ENCODE measurements around the gene MARK1.

MARK1 gene

DNA sequence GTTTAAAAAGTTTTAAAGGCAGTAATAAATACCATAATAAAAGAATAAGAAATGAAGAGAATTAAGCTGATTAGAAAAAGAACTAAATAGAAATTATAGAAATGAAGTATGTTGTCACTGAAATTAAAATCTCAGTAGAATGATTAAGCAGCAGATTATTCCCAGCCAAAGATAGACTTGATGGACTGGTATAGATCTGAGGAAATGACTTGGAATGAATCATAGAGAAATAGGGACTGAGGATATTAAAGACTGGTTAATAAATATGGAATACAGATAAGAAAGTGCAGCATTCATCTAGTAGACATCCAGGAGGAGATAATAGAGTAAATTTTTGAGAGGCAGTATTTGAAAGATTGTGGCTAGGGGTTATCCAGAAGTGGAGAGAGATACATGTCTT is 28.7 kb downstream of the MARK1 start:
- POLR2A ChIA-PET, result no interaction called here
- TF ChIP-seq, protein P1, sequence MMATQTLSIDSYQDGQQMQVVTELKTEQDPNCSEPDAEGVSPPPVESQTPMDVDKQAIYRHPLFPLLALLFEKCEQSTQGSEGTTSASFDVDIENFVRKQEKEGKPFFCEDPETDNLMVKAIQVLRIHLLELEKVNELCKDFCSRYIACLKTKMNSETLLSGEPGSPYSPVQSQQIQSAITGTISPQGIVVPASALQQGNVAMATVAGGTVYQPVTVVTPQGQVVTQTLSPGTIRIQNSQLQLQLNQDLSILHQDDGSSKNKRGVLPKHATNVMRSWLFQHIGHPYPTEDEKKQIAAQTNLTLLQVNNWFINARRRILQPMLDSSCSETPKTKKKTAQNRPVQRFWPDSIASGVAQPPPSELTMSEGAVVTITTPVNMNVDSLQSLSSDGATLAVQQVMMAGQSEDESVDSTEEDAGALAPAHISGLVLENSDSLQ (IDR thresholded peaks at IDR 0.05), result no peak
- TF ChIP-seq FOXM1 (IDR thresholded peaks at IDR 0.05; ENCODE audit: borderline replicate concordance), result no peak
- no peak for TF ChIP-seq SP1 (IDR thresholded peaks at IDR 0.05)
- TF ChIP-seq HDGF (IDR thresholded peaks at IDR 0.05; ENCODE audit: borderline replicate concordance), result no peak
- TF ChIP-seq ZNF384 (IDR thresholded peaks at IDR 0.05), result no peak
- no peak for TF ChIP-seq BHLHE40 (IDR thresholded peaks at IDR 0.05; ENCODE audit: borderline replicate concordance)
- TF ChIP-seq FOXK2 (IDR thresholded peaks at IDR 0.05), result no peak
- no peak for TF ChIP-seq NFRKB (IDR thresholded peaks at IDR 0.05)
- TF ChIP-seq ARNT (IDR thresholded peaks at IDR 0.05), result no peak
- TF ChIP-seq TARDBP (IDR thresholded peaks at IDR 0.05), result no peak
- TF ChIP-seq FOXA1 (IDR thresholded peaks at IDR 0.05), result no peak
- no peak for TF ChIP-seq SUZ12 (IDR thresholded peaks at IDR 0.05)

GRCh38 chr1:220563564-220563963 is 35.6 kb downstream of the MARK1 start:
- no peak for DNase-seq (ENCODE audit: extremely low spot score)
- TF ChIP-seq HDGF (IDR thresholded peaks at IDR 0.05; ENCODE audit: borderline replicate concordance) (no peak), SP1 (IDR thresholded peaks at IDR 0.05) (no peak), ZNF384 (IDR thresholded peaks at IDR 0.05) (no peak), TARDBP (IDR thresholded peaks at IDR 0.05) (no peak), CTBP1 (IDR thresholded peaks at IDR 0.05; ENCODE audit: borderline replicate concordance) (no peak), L3MBTL2 (conservative IDR thresholded peaks at IDR 0.05) (no peak), BHLHE40 (IDR thresholded peaks at IDR 0.05; ENCODE audit: borderline replicate concordance) (no peak), FOXM1 (IDR thresholded peaks at IDR 0.05; ENCODE audit: borderline replicate concordance) (no peak), SUZ12 (IDR thresholded peaks at IDR 0.05) (no peak), LEF1 (IDR thresholded peaks at IDR 0.05; ENCODE audit: borderline replicate concordance) (no peak), NFRKB (IDR thresholded peaks at IDR 0.05) (no peak), FOXA1 (IDR thresholded peaks at IDR 0.05) (no peak), FOXK2 (IDR thresholded peaks at IDR 0.05) (no peak), ELF4 (IDR thresholded peaks at IDR 0.05) (no peak), ARNT (IDR thresholded peaks at IDR 0.05) (no peak)
- TF ChIP-seq, protein P1 (IDR thresholded peaks at IDR 0.05), result no peak
- POLR2A ChIA-PET, result no interaction called here
- CTCF ChIA-PET, result no interaction called here

More for the DNA sequence above, 28.7 kb downstream of the MARK1 start:
- CTCF ChIA-PET, result no interaction called here
- no peak for DNase-seq (ENCODE audit: extremely low spot score)

- ChIA-PET POLR2A (no interaction called here), CTCF (no interaction called here)
- TF ChIP-seq SUZ12 (IDR thresholded peaks at IDR 0.05) (no peak), FOXA1 (IDR thresholded peaks at IDR 0.05) (no peak), TARDBP (IDR thresholded peaks at IDR 0.05) (no peak), NFRKB (IDR thresholded peaks at IDR 0.05) (no peak), ZNF384 (IDR thresholded peaks at IDR 0.05) (no peak), LEF1 (IDR thresholded peaks at IDR 0.05; ENCODE audit: borderline replicate concordance) (no peak), ELF4 (IDR thresholded peaks at IDR 0.05) (no peak)
- TF ChIP-seq, protein P1 (IDR thresholded peaks at IDR 0.05), result no peak
These were observed 36.3 kb downstream of the MARK1 start for GRCh38 chr1:220564216-220564615.

GRCh38 chr1:220565670-220566069 is 37.7 kb downstream of the MARK1 start:
- TF ChIP-seq ELF4 (IDR thresholded peaks at IDR 0.05), result no peak
- TF ChIP-seq TARDBP (IDR thresholded peaks at IDR 0.05), result no peak
- no peak for TF ChIP-seq NFRKB (IDR thresholded peaks at IDR 0.05)
- TF ChIP-seq L3MBTL2 (conservative IDR thresholded peaks at IDR 0.05), result no peak
- TF ChIP-seq, protein P1 (IDR thresholded peaks at IDR 0.05), result no peak
- no peak for TF ChIP-seq FOXK2 (IDR thresholded peaks at IDR 0.05)
- no peak for TF ChIP-seq ZNF384 (IDR thresholded peaks at IDR 0.05)
- TF ChIP-seq SUZ12 (IDR thresholded peaks at IDR 0.05), result no peak
- TF ChIP-seq HDGF (IDR thresholded peaks at IDR 0.05; ENCODE audit: borderline replicate concordance), result no peak
- TF ChIP-seq FOXA1 (IDR thresholded peaks at IDR 0.05), result no peak
- TF ChIP-seq ARNT (IDR thresholded peaks at IDR 0.05), result no peak
- CTCF ChIA-PET, result interaction anchor here (0.6 kb wide), 1 partner anchor 214 kb away, joined by 3 read pairs; no protein-coding TSS in a partner anchor
- POLR2A ChIA-PET, result no interaction called here
- no peak for DNase-seq (ENCODE audit: extremely low spot score)

More at GRCh38 chr1:220564216-220564615, 36.3 kb downstream of the MARK1 start:
- no peak for DNase-seq (ENCODE audit: extremely low spot score)

- TF ChIP-seq, protein P1 (IDR thresholded peaks at IDR 0.05), result no peak
- no peak for TF ChIP-seq SUZ12 (IDR thresholded peaks at IDR 0.05)
- no peak for TF ChIP-seq TARDBP (IDR thresholded peaks at IDR 0.05)
- TF ChIP-seq ELF4 (IDR thresholded peaks at IDR 0.05), result no peak
- no peak for TF ChIP-seq L3MBTL2 (conservative IDR thresholded peaks at IDR 0.05)
- TF ChIP-seq HDGF (IDR thresholded peaks at IDR 0.05; ENCODE audit: borderline replicate concordance), result no peak
- TF ChIP-seq ARNT (IDR thresholded peaks at IDR 0.05), result no peak
- TF ChIP-seq FOXK2 (IDR thresholded peaks at IDR 0.05), result no peak
- CTCF ChIA-PET, result no interaction called here
- DNase-seq (ENCODE audit: extremely low spot score), result no peak
- POLR2A ChIA-PET, result no interaction called here
These were observed 38.9 kb downstream of the MARK1 start for GRCh38 chr1:220566869-220567268.

Measured in HEK293T (cell line).